C4-2B (cell line): ENCODE results near the gene FAT3.

Experiments
- H3K27ac ChIP-seq: fragments of 450-650 bp; 2 replicates; pipeline ENCODE4 v1.5.1; 2017
- ZFX ChIP-seq: fragments of 450-650 bp; IDR thresholded peaks from 2 replicates; pipeline ENCODE4 v1.6.1; 2017
- TF ChIP-seq, protein P1 (sequence below): fragments of 450-650 bp; conservative IDR thresholded peaks from 2 replicates; pipeline ENCODE4 v1.5.1; 2017; ENCODE audit warnings: mild to moderate bottlenecking

The FAT3 gene

DNA sequence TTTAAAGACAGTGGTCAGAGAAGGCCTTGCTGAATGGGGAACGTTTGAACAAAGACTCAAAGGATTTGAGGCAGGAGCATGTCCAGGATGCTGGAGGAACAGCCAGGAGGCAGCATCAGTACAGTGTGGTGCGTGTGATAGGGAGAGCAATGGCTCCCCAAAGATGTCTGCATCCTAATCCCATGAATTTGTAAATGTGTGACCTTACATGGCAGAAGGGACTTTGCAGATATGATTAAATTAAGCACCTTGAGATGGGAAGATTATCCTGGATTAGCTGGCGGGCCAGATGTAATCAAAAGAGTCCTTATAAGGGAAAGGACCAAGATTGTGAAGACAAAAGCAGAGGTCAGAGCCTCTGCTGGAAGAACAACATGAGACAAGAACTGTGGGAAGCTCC lies 24.6 kb upstream of the FAT3 start:
- TF ChIP-seq, protein P1, sequence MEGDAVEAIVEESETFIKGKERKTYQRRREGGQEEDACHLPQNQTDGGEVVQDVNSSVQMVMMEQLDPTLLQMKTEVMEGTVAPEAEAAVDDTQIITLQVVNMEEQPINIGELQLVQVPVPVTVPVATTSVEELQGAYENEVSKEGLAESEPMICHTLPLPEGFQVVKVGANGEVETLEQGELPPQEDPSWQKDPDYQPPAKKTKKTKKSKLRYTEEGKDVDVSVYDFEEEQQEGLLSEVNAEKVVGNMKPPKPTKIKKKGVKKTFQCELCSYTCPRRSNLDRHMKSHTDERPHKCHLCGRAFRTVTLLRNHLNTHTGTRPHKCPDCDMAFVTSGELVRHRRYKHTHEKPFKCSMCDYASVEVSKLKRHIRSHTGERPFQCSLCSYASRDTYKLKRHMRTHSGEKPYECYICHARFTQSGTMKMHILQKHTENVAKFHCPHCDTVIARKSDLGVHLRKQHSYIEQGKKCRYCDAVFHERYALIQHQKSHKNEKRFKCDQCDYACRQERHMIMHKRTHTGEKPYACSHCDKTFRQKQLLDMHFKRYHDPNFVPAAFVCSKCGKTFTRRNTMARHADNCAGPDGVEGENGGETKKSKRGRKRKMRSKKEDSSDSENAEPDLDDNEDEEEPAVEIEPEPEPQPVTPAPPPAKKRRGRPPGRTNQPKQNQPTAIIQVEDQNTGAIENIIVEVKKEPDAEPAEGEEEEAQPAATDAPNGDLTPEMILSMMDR: no peak
- H3K27ac ChIP-seq: no peak overlapping the region

DNA sequence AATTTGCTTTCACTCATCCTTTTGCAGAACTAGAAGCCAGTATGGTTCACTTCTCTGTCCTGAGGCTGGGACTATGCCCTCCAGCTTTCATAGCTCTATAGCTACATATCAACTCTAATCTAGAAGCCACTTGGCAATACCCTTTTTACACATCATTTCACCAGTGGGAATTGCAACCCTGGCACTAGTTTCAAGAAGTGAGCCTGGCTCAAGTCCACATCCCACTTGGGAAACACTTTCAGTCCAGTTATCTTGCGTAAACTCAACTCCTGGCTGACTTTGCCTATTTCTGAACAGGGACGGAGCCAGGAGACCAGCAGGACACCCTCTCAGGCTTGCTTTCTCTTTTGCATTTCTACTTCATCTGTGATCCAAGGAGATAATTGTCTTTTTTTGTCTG lies 19.9 kb upstream of the FAT3 start:
- no peak for TF ChIP-seq ZFX
- TF ChIP-seq, protein P1: no peak

DNA sequence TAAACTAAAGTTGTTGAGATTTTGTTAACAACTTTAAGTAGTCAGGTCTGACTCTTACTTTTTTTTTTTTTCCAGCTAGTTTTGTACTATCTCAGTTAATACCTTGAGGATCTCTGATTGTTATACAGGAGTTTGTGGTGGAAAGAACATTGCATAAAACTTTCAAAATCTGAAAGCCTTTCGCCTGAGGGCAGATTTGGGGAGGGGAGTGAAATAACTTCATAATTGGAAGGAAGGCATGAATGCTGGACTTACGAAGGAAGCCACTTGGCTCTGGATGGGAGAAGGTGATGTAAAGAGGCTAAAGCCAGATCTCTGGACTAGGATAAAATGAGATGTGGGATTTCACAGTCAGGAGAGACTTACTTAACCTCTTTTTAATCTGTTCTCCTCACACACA lies 18.2 kb upstream of the FAT3 start:
- no peak for TF ChIP-seq ZFX
- TF ChIP-seq, protein P1: no peak
- no peak overlapping the region for H3K27ac ChIP-seq

More for the DNA sequence above, 19.9 kb upstream of the FAT3 start:
- H3K27ac ChIP-seq: no peak overlapping the region

DNA sequence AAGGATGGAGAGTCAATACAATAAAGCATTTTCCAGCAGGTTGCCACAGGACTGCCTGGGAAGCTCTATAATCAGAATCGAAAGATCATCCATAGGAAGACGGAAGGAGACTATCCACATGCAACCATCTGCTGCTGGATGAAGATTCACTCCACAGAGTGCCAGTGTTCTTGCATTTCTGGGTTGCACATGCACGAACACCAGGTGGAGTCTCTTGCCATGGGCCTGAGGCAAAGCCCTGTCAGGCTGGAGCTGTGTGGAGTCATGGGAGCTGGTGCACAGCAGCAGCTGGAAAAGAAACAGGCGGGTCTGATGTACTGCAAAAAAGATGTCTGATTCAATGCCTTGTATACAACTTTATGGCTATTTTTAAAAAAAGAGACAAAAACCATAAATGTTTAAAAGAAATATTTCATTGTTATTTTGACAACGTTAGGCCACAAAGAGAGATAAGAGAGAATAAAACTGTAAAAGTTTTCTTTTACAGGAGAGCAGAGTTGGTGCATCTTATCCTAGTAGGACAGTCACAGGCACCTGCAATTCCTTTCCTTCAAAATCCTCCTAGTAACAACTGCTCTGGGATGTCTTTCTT lies 12.9 kb upstream of the FAT3 start:
- no peak overlapping the region for H3K27ac ChIP-seq
- no peak for TF ChIP-seq ZFX
- TF ChIP-seq, protein P1: peak; percentile 21

DNA sequence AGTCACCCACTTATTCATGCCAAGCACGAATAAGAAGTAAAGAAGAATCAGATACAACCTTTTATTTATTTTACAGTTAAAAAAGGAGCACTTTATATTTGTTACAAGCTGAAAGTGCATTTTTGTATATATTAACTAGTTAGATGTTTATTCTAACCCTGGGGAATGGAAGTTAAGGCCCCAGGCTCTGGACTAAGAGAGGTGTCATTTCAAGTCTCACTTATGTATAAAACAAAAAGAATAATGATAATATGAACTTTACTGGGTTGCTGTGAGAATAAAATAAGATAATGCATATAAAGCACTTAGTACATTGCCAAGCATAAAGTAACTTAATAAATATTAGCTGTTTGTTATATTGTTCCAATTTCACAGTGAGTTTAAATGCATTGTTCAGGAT lies 12.1 kb upstream of the FAT3 start:
- no peak for TF ChIP-seq ZFX
- TF ChIP-seq, protein P1: no peak
- no peak overlapping the region for H3K27ac ChIP-seq

DNA sequence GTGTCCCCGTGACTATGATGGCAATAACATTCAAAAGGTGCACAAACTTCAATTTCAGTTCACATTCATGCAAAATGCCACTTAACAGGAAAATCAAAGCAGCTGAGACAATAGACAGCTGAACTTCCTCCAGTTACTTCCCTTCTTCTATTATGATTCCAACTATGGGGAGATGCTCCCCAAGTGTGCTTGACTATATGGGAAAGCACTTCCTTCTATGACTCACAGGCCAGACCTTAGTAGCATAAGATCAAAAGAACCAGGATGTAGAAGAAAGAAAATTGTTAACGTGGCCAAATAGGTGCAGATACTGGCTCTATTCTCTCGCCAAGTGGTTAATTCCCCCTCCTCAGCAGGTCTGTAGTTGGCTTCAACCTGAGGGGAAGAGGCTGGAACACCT lies 7.8 kb upstream of the FAT3 start:
- no peak for TF ChIP-seq ZFX
- TF ChIP-seq, protein P1: no peak
- no peak overlapping the region for H3K27ac ChIP-seq

DNA sequence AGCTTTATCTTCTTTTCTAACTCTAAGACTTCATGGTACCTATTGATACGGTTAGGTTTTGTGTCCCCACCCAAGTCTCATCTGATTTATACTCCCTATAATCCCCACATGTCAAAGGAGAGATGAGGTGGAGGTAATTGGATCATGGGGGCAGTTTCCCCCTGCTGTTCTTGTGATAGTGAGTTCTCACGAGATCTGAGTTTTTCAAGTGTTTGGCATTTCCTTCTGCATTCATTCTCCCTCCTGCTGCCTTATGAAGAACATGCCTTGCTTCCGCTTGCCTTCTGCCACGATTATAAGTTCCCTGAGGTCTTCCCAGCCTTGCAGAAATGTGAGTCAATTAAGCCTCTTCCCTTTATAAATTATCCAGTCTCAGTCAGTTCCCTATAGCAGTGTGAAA lies 5.1 kb upstream of the FAT3 start:
- H3K27ac ChIP-seq: no peak overlapping the region
- no peak for TF ChIP-seq ZFX
- TF ChIP-seq, protein P1: no peak
